GM12878 (cell line): Measurements from ENCODE around the gene DNAJB14. TPM values are rescaled to one million over a fixed set of nuclear protein-coding genes. Genes with fewer than 3 reads are reported as not detected.

Source experiments
- CREM ChIP-seq: IDR thresholded peaks from 2 replicates; pipeline ENCODE4 v1.6.1; 2014; ENCODE audit warnings: antibody characterized with exemption, low read depth
- EED ChIP-seq: sonication (generic); IDR thresholded peaks from 2 replicates; pipeline ENCODE4 v1.6.1; 2016; ENCODE audit warnings: antibody characterized with exemption, low read depth
- FOS ChIP-seq: IDR thresholded peaks from 3 replicates; pipeline ENCODE4 v1.6.1; 2011; ENCODE audit warnings: borderline replicate concordance; ENCODE audit not compliant: insufficient read length; ENCODE audit errors: extremely low read depth
- GABPA ChIP-seq: IDR thresholded peaks from 2 replicates; pipeline ENCODE4 v1.6.1; 2014; ENCODE audit warnings: antibody characterized with exemption, low read depth, mild to moderate bottlenecking, inconsistent platforms
- IKZF2 ChIP-seq, 2 experiments: fragments of 450-650 bp; IDR thresholded peaks; 2 replicates each; pipeline ENCODE4 v1.6.1; 2017; ENCODE audit warnings: mild to moderate bottlenecking in 2 of 2, moderate library complexity in 2 of 2
- MEF2B ChIP-seq: fragments of 450-650 bp; IDR thresholded peaks from 2 replicates; pipeline ENCODE4 v1.6.1; 2018; ENCODE audit warnings: mild to moderate bottlenecking, moderate library complexity; ENCODE audit not compliant: partially characterized antibody, poor library complexity, severe bottlenecking
- NFYB ChIP-seq: IDR thresholded peaks from 2 replicates; pipeline ENCODE4 v1.6.1; 2011; ENCODE audit warnings: low read depth, mild to moderate bottlenecking, low read length, improper control_type of control experiment, moderate library complexity; ENCODE audit not compliant: insufficient read depth
- NR2C1 ChIP-seq: fragments of 450-650 bp; IDR thresholded peaks from 2 replicates; pipeline ENCODE4 v1.6.1; 2017; ENCODE audit warnings: antibody characterized with exemption, mild to moderate bottlenecking, moderate library complexity
- PML ChIP-seq: IDR thresholded peaks from 2 replicates; pipeline ENCODE4 v1.6.1; 2012; ENCODE audit warnings: low read length, inconsistent platforms
- POLR2AphosphoS5 ChIP-seq: IDR thresholded peaks from 2 replicates; pipeline ENCODE4 v1.6.1; 2011; ENCODE audit warnings: mild to moderate bottlenecking, low read length, inconsistent platforms
- RAD51 ChIP-seq: fragments of 450-650 bp; IDR thresholded peaks from 2 replicates; pipeline ENCODE4 v1.6.1; 2016; ENCODE audit warnings: moderate library complexity, mild to moderate bottlenecking, inconsistent platforms
- SPI1 ChIP-seq: IDR thresholded peaks from 2 replicates; pipeline ENCODE4 v1.6.1; 2011; ENCODE audit warnings: low read depth, mild to moderate bottlenecking, low read length, moderate library complexity, borderline replicate concordance; ENCODE audit not compliant: insufficient read depth
- YBX1 ChIP-seq: fragments of 450-650 bp; IDR thresholded peaks from 2 replicates; pipeline ENCODE4 v1.6.1; 2016; ENCODE audit warnings: antibody characterized with exemption
- polyA plus RNA-seq, 11 experiments: library from polyadenylated mRNA; depleted of rRNA in 4 of 11; unstranded in 6 of 11; stranded (reverse) in 5 of 11; fragments of >200 nt; fragmentation: Nextera tagmentation in 4 of 11; fragmentation: Illumina TruSeq in 1 of 11; extraction: Ambion mirVana in 4 of 11; extraction: Trizol in 1 of 11; gene quantifications; 1 replicate in 1 of 11; 2 replicates in 10 of 11; pipeline versions ENCODE4 v1.2.1 to v1.2.3, GENCODE V29; 2011 to 2016; ENCODE audit warnings: inconsistent platforms in 2 of 11, missing spikeins in 2 of 11, low read depth in 1 of 11
- total RNA-seq, 4 experiments: library from RNA; depleted of rRNA in 3 of 4; stranded (reverse); fragments of >200 nt in 3 of 4; fragmentation: Illumina TruSeq in 1 of 4; extraction: Trizol in 1 of 4; gene quantifications; 2 replicates each; pipeline versions ENCODE4 v1.2.1 to v1.2.3, GENCODE V29; 2013 to 2021
- TF ChIP-seq, protein P1 (sequence below): IDR thresholded peaks from 2 replicates; pipeline ENCODE4 v1.6.1; 2012; ENCODE audit warnings: improper control_type of control experiment, low read depth, low read length; ENCODE audit not compliant: insufficient replicate concordance
- TF ChIP-seq, protein P2 (sequence below): IDR thresholded peaks from 2 replicates; pipeline ENCODE4 v1.6.1; 2012; ENCODE audit warnings: low read depth, low read length, improper control_type of control experiment
- TF ChIP-seq, protein P3 (sequence below): fragments of 450-650 bp; IDR thresholded peaks from 2 replicates; pipeline ENCODE4 v1.6.1; 2016; ENCODE audit warnings: mild to moderate bottlenecking, moderate library complexity, borderline replicate concordance
- TF ChIP-seq, protein P4 (sequence below): IDR thresholded peaks from 2 replicates; pipeline ENCODE4 v1.6.1; 2011; ENCODE audit warnings: borderline replicate concordance, low read depth, mild to moderate bottlenecking, moderate library complexity, mixed read lengths, low read length; ENCODE audit not compliant: insufficient read depth; ENCODE audit errors: extremely low read length

DNAJB14 gene
- total and polyA plus RNA-seq, 10 of the 15 experiments (the other 5 are each of a cell fraction or from before 2014, with no cell fraction given), result 9.5 to 49.2 (median 27.8) TPM

DNA sequence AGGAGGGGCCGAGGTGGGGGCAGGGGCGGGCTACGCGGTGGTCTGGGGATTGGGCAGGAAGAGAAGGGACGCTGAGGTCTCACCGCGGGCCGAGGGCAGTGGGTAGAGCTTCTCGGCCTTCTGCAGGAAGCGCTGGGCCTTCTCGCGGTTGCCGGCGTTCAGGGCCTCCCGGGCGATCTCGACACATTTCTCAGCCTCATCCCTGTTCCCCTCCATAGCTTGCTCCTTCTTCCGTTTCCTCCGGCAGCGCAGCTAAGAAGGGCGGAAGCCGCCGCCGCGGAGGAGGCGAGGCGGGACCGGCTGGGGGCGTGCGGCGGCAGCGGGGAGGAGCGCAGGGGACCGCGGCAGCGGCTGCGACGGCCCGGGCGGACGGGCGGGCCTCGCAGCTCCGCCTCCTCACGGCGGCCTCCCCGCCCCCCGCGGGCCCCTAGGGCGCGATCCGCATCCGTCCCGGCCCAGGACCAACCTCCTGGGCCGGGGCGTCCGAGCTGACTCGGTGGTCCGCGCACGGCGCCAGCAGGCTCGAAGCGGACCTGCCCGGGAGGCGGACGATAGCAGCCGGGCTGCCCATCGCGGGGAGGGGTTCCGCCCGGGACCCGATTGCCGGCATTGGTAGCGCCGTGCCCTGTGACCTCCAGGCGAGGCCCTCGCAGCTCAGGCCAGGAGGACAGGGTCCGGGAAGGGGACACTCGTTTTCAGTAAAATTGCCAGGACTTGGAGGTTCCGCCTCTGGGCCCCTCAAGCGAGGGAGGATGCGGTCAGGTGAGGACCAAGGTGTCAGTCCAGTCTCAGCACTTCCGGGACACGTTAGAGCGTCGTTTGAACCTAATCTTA, at the start of gene DNAJB14 (continued):
- no peak for TF ChIP-seq FOS
- TF ChIP-seq MEF2B, result no peak
- TF ChIP-seq, protein P1, sequence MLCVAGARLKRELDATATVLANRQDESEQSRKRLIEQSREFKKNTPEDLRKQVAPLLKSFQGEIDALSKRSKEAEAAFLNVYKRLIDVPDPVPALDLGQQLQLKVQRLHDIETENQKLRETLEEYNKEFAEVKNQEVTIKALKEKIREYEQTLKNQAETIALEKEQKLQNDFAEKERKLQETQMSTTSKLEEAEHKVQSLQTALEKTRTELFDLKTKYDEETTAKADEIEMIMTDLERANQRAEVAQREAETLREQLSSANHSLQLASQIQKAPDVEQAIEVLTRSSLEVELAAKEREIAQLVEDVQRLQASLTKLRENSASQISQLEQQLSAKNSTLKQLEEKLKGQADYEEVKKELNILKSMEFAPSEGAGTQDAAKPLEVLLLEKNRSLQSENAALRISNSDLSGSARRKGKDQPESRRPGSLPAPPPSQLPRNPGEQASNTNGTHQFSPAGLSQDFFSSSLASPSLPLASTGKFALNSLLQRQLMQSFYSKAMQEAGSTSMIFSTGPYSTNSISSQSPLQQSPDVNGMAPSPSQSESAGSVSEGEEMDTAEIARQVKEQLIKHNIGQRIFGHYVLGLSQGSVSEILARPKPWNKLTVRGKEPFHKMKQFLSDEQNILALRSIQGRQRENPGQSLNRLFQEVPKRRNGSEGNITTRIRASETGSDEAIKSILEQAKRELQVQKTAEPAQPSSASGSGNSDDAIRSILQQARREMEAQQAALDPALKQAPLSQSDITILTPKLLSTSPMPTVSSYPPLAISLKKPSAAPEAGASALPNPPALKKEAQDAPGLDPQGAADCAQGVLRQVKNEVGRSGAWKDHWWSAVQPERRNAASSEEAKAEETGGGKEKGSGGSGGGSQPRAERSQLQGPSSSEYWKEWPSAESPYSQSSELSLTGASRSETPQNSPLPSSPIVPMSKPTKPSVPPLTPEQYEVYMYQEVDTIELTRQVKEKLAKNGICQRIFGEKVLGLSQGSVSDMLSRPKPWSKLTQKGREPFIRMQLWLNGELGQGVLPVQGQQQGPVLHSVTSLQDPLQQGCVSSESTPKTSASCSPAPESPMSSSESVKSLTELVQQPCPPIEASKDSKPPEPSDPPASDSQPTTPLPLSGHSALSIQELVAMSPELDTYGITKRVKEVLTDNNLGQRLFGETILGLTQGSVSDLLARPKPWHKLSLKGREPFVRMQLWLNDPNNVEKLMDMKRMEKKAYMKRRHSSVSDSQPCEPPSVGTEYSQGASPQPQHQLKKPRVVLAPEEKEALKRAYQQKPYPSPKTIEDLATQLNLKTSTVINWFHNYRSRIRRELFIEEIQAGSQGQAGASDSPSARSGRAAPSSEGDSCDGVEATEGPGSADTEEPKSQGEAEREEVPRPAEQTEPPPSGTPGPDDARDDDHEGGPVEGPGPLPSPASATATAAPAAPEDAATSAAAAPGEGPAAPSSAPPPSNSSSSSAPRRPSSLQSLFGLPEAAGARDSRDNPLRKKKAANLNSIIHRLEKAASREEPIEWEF, result no peak
- no peak for TF ChIP-seq YBX1
- TF ChIP-seq RAD51, result no peak
- TF ChIP-seq NR2C1, result peak; percentile 73
- TF ChIP-seq IKZF2 (IDR thresholded peaks at IDR 0.05), result no peak
- no peak for TF ChIP-seq NFYB
- TF ChIP-seq CREM, result 0 out of 2 replicates have a peak, but pooled peaks have one; percentile 5
- TF ChIP-seq SPI1, result no peak; the same call in 1 of the 2 replicates
- TF ChIP-seq EED, result no peak
- TF ChIP-seq, protein P2, sequence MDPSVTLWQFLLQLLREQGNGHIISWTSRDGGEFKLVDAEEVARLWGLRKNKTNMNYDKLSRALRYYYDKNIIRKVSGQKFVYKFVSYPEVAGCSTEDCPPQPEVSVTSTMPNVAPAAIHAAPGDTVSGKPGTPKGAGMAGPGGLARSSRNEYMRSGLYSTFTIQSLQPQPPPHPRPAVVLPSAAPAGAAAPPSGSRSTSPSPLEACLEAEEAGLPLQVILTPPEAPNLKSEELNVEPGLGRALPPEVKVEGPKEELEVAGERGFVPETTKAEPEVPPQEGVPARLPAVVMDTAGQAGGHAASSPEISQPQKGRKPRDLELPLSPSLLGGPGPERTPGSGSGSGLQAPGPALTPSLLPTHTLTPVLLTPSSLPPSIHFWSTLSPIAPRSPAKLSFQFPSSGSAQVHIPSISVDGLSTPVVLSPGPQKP, result 0 out of 2 replicates have a peak, but pooled peaks have one; percentile 19
- peak; percentile 80 for TF ChIP-seq GABPA
- peak; percentile 69; the same call in 1 of the 2 replicates for TF ChIP-seq PML
- TF ChIP-seq, protein P3, sequence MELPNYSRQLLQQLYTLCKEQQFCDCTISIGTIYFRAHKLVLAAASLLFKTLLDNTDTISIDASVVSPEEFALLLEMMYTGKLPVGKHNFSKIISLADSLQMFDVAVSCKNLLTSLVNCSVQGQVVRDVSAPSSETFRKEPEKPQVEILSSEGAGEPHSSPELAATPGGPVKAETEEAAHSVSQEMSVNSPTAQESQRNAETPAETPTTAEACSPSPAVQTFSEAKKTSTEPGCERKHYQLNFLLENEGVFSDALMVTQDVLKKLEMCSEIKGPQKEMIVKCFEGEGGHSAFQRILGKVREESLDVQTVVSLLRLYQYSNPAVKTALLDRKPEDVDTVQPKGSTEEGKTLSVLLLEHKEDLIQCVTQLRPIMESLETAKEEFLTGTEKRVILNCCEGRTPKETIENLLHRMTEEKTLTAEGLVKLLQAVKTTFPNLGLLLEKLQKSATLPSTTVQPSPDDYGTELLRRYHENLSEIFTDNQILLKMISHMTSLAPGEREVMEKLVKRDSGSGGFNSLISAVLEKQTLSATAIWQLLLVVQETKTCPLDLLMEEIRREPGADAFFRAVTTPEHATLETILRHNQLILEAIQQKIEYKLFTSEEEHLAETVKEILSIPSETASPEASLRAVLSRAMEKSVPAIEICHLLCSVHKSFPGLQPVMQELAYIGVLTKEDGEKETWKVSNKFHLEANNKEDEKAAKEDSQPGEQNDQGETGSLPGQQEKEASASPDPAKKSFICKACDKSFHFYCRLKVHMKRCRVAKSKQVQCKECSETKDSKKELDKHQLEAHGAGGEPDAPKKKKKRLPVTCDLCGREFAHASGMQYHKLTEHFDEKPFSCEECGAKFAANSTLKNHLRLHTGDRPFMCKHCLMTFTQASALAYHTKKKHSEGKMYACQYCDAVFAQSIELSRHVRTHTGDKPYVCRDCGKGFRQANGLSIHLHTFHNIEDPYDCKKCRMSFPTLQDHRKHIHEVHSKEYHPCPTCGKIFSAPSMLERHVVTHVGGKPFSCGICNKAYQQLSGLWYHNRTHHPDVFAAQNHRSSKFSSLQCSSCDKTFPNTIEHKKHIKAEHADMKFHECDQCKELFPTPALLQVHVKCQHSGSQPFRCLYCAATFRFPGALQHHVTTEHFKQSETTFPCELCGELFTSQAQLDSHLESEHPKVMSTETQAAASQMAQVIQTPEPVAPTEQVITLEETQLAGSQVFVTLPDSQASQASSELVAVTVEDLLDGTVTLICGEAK, result peak; percentile 42; the same call in 1 of the 2 replicates
- TF ChIP-seq, protein P4, sequence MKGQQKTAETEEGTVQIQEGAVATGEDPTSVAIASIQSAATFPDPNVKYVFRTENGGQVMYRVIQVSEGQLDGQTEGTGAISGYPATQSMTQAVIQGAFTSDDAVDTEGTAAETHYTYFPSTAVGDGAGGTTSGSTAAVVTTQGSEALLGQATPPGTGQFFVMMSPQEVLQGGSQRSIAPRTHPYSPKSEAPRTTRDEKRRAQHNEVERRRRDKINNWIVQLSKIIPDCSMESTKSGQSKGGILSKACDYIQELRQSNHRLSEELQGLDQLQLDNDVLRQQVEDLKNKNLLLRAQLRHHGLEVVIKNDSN, result no peak
- TF ChIP-seq POLR2AphosphoS5, result peak; percentile 76
